Mesendoderm (in vitro differentiated cells): ENCODE results near the gene HMCN2.
A peak's percentile ranks its signal among the peaks of the same experiment; 100 is the strongest.

Experiments
- DNase-seq: peaks from one replicate; pipeline ENCODE4 v3.0.0; 2013
- H2AK5ac ChIP-seq: 2 replicates; pipeline ENCODE4 v1.6.1; 2013; ENCODE audit warnings: low read length, inconsistent platforms
- H2BK120ac ChIP-seq: 2 replicates; pipeline ENCODE4 v1.6.1; 2013; ENCODE audit warnings: low read depth, mild to moderate bottlenecking, low read length, moderate library complexity, mixed read lengths
- H2BK15ac ChIP-seq: replicated peaks from 2 replicates; pipeline ENCODE4 v1.6.1; 2013; ENCODE audit warnings: low read depth, mild to moderate bottlenecking, moderate library complexity
- H2BK5ac ChIP-seq: 2 replicates; pipeline ENCODE4 v1.6.1; 2013; ENCODE audit warnings: low read length, inconsistent platforms
- H3K18ac ChIP-seq: 2 replicates; pipeline ENCODE4 v1.6.1; 2013; ENCODE audit warnings: mild to moderate bottlenecking, low read length, mixed read lengths
- H3K23ac ChIP-seq: one replicate; pipeline ENCODE4 v1.6.1; 2013; ENCODE audit warnings: low read length
- H3K27ac ChIP-seq: 2 replicates; pipeline ENCODE4 v1.5.1; 2013; ENCODE audit warnings: low read depth, mild to moderate bottlenecking, inconsistent platforms, low read length, moderate library complexity
- H3K27me3 ChIP-seq: 2 replicates; pipeline ENCODE4 v1.6.1; 2013; ENCODE audit warnings: low read length, control low read depth, mild to moderate bottlenecking, inconsistent platforms; ENCODE audit not compliant: insufficient read depth, poor library complexity
- H3K36me3 ChIP-seq: 2 replicates; pipeline ENCODE4 v1.6.1; 2013; ENCODE audit warnings: low read length, inconsistent platforms; ENCODE audit not compliant: control insufficient read depth, insufficient read depth
- H3K4ac ChIP-seq: one replicate; pipeline ENCODE4 v1.6.1; 2013; ENCODE audit warnings: low read depth, mild to moderate bottlenecking, low read length, moderate library complexity
- H3K4me1 ChIP-seq: 2 replicates; pipeline ENCODE4 v1.6.1; 2013; ENCODE audit warnings: low read depth, low read length, inconsistent platforms; ENCODE audit not compliant: control insufficient read depth
- H3K4me2 ChIP-seq: 2 replicates; pipeline ENCODE4 v1.6.1; 2013; ENCODE audit warnings: low read length
- H3K4me3 ChIP-seq: 2 replicates; pipeline ENCODE4 v1.5.1; 2013; ENCODE audit warnings: mild to moderate bottlenecking, low read length
- H3K56ac ChIP-seq: one replicate; pipeline ENCODE4 v1.6.1; 2013; ENCODE audit warnings: low read length
- H3K79me1 ChIP-seq: 2 replicates; pipeline ENCODE4 v1.6.1; 2013; ENCODE audit warnings: low read length, inconsistent platforms
- H3K79me2 ChIP-seq: 2 replicates; pipeline ENCODE4 v1.6.1; 2013; ENCODE audit warnings: mild to moderate bottlenecking, low read length; ENCODE audit not compliant: control insufficient read depth, insufficient read depth
- H3K9ac ChIP-seq: 2 replicates; pipeline ENCODE4 v1.6.1; 2013; ENCODE audit warnings: low read length, inconsistent platforms
- H4K5ac ChIP-seq: one replicate; pipeline ENCODE4 v1.6.1; 2013; ENCODE audit warnings: low read length
- H4K8ac ChIP-seq: one replicate; pipeline ENCODE4 v1.6.1; 2013; ENCODE audit warnings: low read depth, mild to moderate bottlenecking, control low read depth, low read length, moderate library complexity
- WGBS: extraction: QIAGEN DNeasy Blood & Tissue Kit; methylation state at CpG from one replicate; pipeline ENCODE4 v1.1.7; 2013; ENCODE audit warnings: low lambda C conversion rate, missing lambda C conversion rate; ENCODE audit not compliant: insufficient coverage; ENCODE audit errors: extremely low coverage; 5-methylcytosine and 5-hydroxymethylcytosine counted together

The HMCN2 gene

DNA sequence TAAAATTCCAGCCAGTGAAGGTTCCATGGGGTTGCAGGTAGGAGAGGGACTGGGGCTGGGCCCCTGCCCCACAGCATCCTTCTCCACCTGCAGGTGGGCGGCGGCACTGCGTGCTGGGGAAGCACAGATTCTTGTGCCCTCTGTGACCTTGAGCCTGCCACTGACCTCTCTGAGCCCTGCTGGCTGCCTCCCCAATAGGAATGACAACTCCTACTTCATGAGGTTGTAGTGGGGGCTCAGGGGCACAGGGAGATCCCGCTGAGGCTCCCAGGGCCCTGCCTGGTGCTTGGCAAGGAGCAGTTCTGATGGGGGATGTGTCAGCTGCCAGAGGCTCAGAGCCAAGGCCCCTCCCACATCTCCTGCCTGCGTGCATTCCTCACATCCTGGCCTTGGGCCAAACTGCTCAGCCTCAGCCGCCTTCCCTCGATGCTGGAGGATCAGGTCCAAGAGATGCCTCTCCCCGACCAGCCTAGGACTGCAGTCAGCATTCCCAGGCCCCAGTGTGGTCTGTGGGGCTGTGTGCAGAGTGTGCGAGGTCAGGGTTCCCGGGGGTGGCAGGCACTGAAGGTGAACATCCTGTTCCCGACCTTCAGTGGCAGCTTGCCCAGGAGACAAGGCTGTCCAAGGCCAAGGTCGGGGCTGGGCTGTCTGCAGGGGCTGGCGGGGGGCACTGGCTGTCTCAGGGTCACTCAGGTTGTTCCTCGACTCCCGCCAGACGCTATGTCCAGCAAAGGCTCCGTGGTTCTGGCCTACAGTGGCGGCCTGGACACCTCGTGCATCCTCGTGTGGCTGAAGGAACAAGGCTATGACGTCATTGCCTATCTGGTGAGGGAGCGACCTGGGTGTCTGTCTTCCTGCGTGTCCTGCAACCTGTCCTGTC, 186.2 kb downstream of the HMCN2 start:
- H4K5ac ChIP-seq = no peak overlapping the region
- no peak overlapping the region for H3K27ac ChIP-seq
- no peak overlapping the region for H2BK5ac ChIP-seq
- H3K79me2 ChIP-seq = no peaks in the 10 kb centered on the region
- no peak overlapping the region for H2BK15ac ChIP-seq
- H3K4me2 ChIP-seq = no peak overlapping the region
- H2BK120ac ChIP-seq = no peak overlapping the region
- no peak overlapping the region for H3K4ac ChIP-seq
- H3K27me3 ChIP-seq = no peaks in the 10 kb centered on the region
- H3K4me3 ChIP-seq = no peak overlapping the region
- DNase-seq = peak; percentile 80
- H3K56ac ChIP-seq = no peak overlapping the region
- no peak overlapping the region for H3K9ac ChIP-seq
- peaks cover 8% of the 10 kb centered on the region for H3K4me1 ChIP-seq
- H3K79me1 ChIP-seq = no peaks in the 10 kb centered on the region
- no peak overlapping the region for H3K18ac ChIP-seq
- H2AK5ac ChIP-seq = no peak overlapping the region
- no peak overlapping the region for H4K8ac ChIP-seq
- WGBS = no CpG with 5 or more reads among the region's 23 CpGs
- no peak overlapping the region for H3K23ac ChIP-seq
- no peaks in the 10 kb centered on the region for H3K36me3 ChIP-seq

DNA sequence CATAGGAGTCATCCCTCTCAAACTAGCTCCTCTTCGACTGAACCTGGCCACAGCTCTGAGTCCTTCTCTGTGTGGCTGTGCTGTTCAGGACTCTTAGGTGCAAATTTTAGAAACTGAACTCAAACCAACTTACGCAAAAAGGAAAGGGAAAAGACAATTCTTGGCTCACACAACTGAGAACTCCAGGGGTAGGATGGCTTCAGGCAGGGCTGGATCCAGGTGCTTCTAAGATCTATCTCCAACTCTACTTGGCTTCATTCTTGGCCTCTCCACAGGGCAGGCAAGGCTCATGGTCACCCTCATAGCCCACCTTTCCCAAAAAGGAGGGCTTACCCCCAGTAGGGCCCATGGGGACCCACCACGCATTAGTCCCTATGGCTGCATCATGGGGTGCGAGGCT, 187.3 kb downstream of the HMCN2 start:
- peaks cover 2% of the 10 kb centered on the region for H3K4me1 ChIP-seq
- H3K18ac ChIP-seq = no peak overlapping the region
- H3K56ac ChIP-seq = no peak overlapping the region
- H4K8ac ChIP-seq = no peak overlapping the region
- no peak overlapping the region for H3K27ac ChIP-seq
- no peak overlapping the region for H3K4me2 ChIP-seq
- H3K36me3 ChIP-seq = no peaks in the 10 kb centered on the region
- H3K9ac ChIP-seq = no peak overlapping the region
- no peak overlapping the region for H2BK15ac ChIP-seq
- H3K79me2 ChIP-seq = no peaks in the 10 kb centered on the region
- H4K5ac ChIP-seq = no peak overlapping the region
- no peaks in the 10 kb centered on the region for H3K27me3 ChIP-seq
- no peak overlapping the region for H3K23ac ChIP-seq
- no peak overlapping the region for H2AK5ac ChIP-seq
- no peak overlapping the region for H2BK120ac ChIP-seq
- DNase-seq = no peak
- no peak overlapping the region for H3K4me3 ChIP-seq
- no CpG with 5 or more reads among the region's 4 CpGs for WGBS
- H3K79me1 ChIP-seq = no peaks in the 10 kb centered on the region
- H3K4ac ChIP-seq = no peak overlapping the region
- H2BK5ac ChIP-seq = no peak overlapping the region

DNA sequence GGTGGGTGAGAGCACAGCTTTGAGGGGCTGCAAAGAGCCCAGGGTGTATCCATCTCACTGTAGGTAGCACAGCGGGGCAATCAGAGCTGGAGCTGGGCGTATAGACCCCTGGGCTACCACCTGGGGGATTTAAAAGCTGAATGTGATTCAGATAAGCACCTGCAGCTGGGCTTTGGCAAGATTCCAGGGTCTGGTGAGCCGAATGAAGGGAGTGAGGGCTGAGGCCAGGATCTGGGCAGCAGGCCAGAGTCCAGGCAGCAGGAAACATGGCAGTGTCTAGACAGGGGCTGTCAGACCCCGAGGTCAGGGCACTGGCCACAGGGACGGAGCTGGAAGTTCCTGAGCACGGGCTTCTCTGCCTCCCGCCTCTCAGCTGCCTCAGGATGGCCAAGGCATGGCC, 187.9 kb downstream of the HMCN2 start:
- no peaks in the 10 kb centered on the region for H3K4me1 ChIP-seq
- no peak for DNase-seq

DNA sequence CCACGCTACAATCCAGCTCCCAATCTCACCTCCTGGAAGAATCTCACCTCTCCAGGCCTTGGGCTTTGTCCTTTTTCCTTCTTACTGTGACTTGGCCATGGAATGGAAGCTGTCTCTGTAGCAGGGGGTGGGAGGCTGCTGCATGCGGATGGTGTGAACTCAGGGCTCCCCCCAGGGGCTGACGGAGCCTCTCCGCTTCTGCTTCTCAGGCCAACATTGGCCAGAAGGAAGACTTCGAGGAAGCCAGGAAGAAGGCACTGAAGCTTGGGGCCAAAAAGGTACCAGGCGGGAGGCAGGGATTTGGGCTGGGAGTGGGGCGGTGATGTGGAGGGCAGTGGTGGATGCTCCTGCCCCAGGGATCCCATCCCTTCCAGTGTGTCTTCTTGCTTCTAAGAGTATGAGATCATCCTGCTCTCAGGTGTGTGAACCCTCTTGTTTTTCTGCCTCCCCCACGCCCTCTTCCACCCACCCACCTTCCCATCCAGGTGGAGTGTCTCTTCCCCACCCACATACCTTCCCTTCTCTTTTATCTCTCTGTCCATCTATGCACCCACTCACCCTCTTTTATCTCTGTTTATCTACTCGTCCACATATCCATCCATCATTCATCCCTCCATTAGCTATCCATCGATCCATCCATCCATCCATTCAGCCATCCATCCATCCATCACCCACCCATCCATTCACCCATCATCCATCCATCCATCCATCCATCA, 188.7 kb downstream of the HMCN2 start:
- Histone ChIP-seq H2BK5ac (no peak overlapping the region), H3K23ac (no peak overlapping the region), H3K9ac (no peak overlapping the region), H3K36me3 (no peaks in the 10 kb centered on the region), H3K4me3 (no peak overlapping the region), H3K27ac (no peak overlapping the region), H3K4ac (no peak overlapping the region), H2BK120ac (no peak overlapping the region), H2BK15ac (no peak overlapping the region), H3K18ac (no peak overlapping the region), H3K79me1 (no peaks in the 10 kb centered on the region), H3K4me1 (no peaks in the 10 kb centered on the region), H2AK5ac (no peak overlapping the region), H3K79me2 (no peaks in the 10 kb centered on the region), H4K5ac (no peak overlapping the region), H3K4me2 (no peak overlapping the region), H3K56ac (no peak overlapping the region), H4K8ac (no peak overlapping the region), H3K27me3 (no peaks in the 10 kb centered on the region)
- no peak for DNase-seq
- 100% methylated on average over 1 of the region's 10 CpGs for WGBS

More for the DNA sequence above, 187.9 kb downstream of the HMCN2 start:
- no peak overlapping the region for H3K9ac ChIP-seq
- no peak overlapping the region for H3K4ac ChIP-seq
- WGBS = no CpG with 5 or more reads among the region's 7 CpGs
- H3K4me2 ChIP-seq = no peak overlapping the region
- no peak overlapping the region for H3K23ac ChIP-seq
- no peaks in the 10 kb centered on the region for H3K79me1 ChIP-seq
- H3K4me3 ChIP-seq = no peak overlapping the region
- no peaks in the 10 kb centered on the region for H3K36me3 ChIP-seq
- H3K27ac ChIP-seq = no peak overlapping the region
- no peaks in the 10 kb centered on the region for H3K79me2 ChIP-seq
- H3K56ac ChIP-seq = no peak overlapping the region
- no peak overlapping the region for H2BK5ac ChIP-seq
- H4K5ac ChIP-seq = no peak overlapping the region
- no peak overlapping the region for H2BK15ac ChIP-seq
- no peaks in the 10 kb centered on the region for H3K27me3 ChIP-seq
- H2AK5ac ChIP-seq = no peak overlapping the region
- no peak overlapping the region for H2BK120ac ChIP-seq
- no peak overlapping the region for H4K8ac ChIP-seq
- H3K18ac ChIP-seq = no peak overlapping the region

DNA sequence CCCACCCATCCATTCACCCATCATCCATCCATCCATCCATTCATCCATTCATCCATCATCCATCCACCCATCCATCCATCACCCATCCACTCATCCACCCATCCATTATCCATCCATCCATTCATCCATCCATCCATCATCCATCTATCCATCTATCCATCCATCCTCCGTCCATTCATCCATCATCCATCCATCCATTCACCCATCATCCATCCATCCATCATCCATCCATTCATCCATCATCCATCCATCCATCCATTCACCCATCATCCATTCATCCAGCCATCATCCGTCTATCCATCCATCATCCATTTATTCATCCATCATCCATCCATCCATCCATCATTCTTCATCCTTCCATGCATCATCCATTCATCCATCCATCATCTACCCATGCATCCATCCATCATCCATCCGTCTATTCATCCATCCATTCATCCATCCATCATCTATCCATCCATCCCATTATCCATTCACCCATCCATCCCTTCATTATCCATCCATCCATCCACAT, 189.3 kb downstream of the HMCN2 start:
- Histone ChIP-seq H3K23ac (no peak overlapping the region), H2BK5ac (no peak overlapping the region), H3K4ac (no peak overlapping the region), H2AK5ac (no peak overlapping the region), H3K4me1 (no peaks in the 10 kb centered on the region), H3K4me3 (no peak overlapping the region), H4K8ac (no peak overlapping the region), H3K56ac (no peak overlapping the region), H2BK120ac (no peak overlapping the region), H3K27ac (no peak overlapping the region), H3K18ac (no peak overlapping the region), H3K79me2 (no peaks in the 10 kb centered on the region), H3K9ac (no peak overlapping the region), H3K79me1 (no peaks in the 10 kb centered on the region), H3K4me2 (no peak overlapping the region), H3K27me3 (no peaks in the 10 kb centered on the region), H3K36me3 (no peaks in the 10 kb centered on the region), H2BK15ac (no peak overlapping the region), H4K5ac (no peak overlapping the region)
- no peak for DNase-seq
- 100% methylated on average over 3 of the region's 3 CpGs for WGBS
